ENCODE measurements around the gene MOB3C.

MOB3C gene

DNA sequence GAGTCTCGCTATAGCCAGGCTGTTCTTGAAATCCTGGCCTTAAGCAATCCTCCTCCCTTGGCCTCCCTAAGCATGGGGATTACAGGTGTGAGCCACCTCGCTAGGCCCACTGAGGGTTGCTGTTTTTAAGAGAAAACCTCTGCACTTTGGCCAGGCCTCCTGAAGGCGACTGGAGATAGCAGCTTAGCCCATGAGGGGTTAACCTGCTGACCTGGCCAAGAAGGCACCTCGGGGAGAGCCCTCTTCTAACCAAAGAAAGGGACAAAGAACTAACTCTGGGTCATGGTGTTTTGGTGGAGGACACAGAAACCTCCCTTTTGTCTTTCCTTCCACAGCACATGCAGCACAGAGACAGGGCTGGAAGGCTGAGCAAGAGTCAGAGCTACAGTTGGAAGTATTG, 47.5 kb downstream of the MOB3C start:
- Histone ChIP-seq H3K9me3 (no peaks in the 10 kb centered on the region), H3K4me3 (no peak overlapping the region), H3K27me3 (no peaks in the 10 kb centered on the region), H4K20me1 (no peaks in the 10 kb centered on the region), H3K4me2 (no peak overlapping the region), H3K4me1 (no peaks in the 10 kb centered on the region), H3K27ac (no peak overlapping the region), H3K9ac (no peak overlapping the region), H3K36me3 (peaks cover 47% of the 10 kb centered on the region)
- TF ChIP-seq Cebpa-rat (IDR thresholded peaks at IDR 0.05) = no peak

DNA sequence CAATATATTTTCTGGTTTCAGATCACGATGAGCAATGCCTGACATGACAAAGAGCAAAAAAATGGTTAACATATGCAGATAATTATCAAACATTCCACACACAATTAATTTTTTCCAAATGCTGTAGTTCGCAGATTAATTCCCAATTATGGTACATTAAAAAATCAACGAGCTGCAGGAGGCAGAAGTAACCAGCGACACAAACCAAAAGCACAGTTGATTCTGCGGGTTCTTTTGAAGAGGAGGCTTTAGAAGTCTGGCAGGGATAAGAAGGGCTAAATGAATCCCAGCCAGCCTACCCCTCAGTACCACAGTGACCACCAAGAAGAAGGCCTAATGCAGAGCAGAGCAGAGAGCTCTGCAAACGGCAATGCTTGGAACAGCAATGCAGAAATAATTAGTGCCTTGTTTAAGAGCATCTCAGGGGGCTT, 48.1 kb downstream of the MOB3C start:
- no peaks in the 10 kb centered on the region for H3K9me3 ChIP-seq
- no peak for TF ChIP-seq Cebpa-rat (IDR thresholded peaks at IDR 0.05)

DNA sequence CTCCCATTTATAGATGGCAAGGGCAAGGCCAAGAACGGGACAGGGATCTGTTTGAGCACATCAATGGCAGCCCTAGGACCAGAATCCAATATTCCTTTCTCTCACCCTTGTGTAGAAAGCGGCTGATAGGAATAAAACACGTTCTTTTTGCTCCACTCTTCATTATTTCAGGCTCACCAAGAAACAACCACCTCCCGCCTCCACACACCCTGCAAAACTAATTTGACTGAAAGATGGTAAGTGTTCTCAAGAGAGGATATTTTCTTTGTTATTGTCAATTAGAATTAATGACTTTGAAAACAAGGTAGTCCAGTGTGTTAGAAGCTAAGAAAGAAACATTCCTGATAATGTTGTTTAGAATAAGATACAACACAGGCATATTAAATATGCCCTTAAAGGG, 53.3 kb downstream of the MOB3C start:
- Histone ChIP-seq H3K9me3 (no peaks in the 10 kb centered on the region), H3K4me1 (no peaks in the 10 kb centered on the region), H3K27ac (no peak overlapping the region), H3K27me3 (no peaks in the 10 kb centered on the region), H3K4me2 (no peak overlapping the region), H3K4me3 (no peak overlapping the region), H3K36me3 (peaks cover 69% of the 10 kb centered on the region), H4K20me1 (no peaks in the 10 kb centered on the region), H3K9ac (no peak overlapping the region)
- no peak for TF ChIP-seq Cebpa-rat (IDR thresholded peaks at IDR 0.05)

More for the DNA sequence above, 48.1 kb downstream of the MOB3C start:
- Histone ChIP-seq H3K9ac (no peak overlapping the region), H3K27ac (no peak overlapping the region), H3K36me3 (peaks cover 42% of the 10 kb centered on the region), H3K27me3 (no peaks in the 10 kb centered on the region), H3K4me2 (no peak overlapping the region), H3K4me3 (no peak overlapping the region), H3K4me1 (no peaks in the 10 kb centered on the region), H4K20me1 (no peaks in the 10 kb centered on the region)

DNA sequence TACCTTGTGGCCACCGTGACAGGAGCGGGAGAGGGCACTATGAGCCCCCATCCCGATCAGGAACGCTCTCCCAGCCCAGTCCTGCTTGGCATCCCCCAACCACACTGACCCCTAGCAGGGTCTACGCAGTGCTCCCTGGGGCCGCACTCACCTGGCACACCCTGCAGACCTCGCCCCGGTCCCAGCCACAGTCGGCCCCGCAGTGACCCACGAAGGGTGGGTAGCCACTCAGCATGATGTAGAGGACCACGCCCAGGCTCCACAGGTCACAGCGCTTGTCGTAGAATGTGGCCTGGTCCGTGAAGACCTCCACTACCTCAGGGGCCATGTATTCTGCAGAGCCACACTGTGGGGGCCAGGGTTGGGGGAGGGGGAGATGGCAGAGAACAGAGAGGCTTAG, 54.1 kb downstream of the MOB3C start:
- no peak for TF ChIP-seq Cebpa-rat (IDR thresholded peaks at IDR 0.05)

DNA sequence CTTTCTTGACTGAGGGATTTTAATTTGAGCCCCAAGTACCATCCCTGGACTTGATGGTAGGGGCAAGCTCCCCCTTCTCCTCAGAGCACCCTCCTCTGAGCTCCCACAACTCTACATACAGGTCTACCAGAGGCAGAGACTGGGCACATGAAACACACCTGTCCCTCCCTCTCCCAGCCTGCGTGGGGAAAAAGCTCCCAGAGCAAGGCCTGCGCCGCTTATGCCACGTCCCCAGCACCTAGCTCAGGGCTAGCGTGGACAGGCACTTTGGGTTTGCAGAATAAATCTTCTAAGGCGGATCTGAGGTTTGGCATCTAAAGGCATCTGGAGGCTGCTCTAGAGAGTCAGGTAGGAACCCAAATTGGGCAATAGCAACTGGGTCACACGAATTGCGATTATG, 57.6 kb downstream of the MOB3C start:
- no peaks in the 10 kb centered on the region for H4K20me1 ChIP-seq
- H3K4me1 ChIP-seq = no peaks in the 10 kb centered on the region
- no peak overlapping the region for H3K9ac ChIP-seq
- no peaks in the 10 kb centered on the region for H3K27me3 ChIP-seq
- H3K4me3 ChIP-seq = no peak overlapping the region
- H3K27ac ChIP-seq = no peak overlapping the region
- no peaks in the 10 kb centered on the region for H3K9me3 ChIP-seq
- H3K36me3 ChIP-seq = peaks cover 53% of the 10 kb centered on the region
- H3K4me2 ChIP-seq = no peak overlapping the region
- TF ChIP-seq Cebpa-rat (IDR thresholded peaks at IDR 0.05) = no peak

More for the DNA sequence above, 54.1 kb downstream of the MOB3C start:
- Histone ChIP-seq H3K9ac (no peak overlapping the region), H3K36me3 (peaks cover 67% of the 10 kb centered on the region), H3K27ac (no peak overlapping the region), H3K4me2 (no peak overlapping the region), H3K4me1 (no peaks in the 10 kb centered on the region), H3K9me3 (no peaks in the 10 kb centered on the region), H3K4me3 (no peak overlapping the region), H4K20me1 (no peaks in the 10 kb centered on the region), H3K27me3 (no peaks in the 10 kb centered on the region)

DNA sequence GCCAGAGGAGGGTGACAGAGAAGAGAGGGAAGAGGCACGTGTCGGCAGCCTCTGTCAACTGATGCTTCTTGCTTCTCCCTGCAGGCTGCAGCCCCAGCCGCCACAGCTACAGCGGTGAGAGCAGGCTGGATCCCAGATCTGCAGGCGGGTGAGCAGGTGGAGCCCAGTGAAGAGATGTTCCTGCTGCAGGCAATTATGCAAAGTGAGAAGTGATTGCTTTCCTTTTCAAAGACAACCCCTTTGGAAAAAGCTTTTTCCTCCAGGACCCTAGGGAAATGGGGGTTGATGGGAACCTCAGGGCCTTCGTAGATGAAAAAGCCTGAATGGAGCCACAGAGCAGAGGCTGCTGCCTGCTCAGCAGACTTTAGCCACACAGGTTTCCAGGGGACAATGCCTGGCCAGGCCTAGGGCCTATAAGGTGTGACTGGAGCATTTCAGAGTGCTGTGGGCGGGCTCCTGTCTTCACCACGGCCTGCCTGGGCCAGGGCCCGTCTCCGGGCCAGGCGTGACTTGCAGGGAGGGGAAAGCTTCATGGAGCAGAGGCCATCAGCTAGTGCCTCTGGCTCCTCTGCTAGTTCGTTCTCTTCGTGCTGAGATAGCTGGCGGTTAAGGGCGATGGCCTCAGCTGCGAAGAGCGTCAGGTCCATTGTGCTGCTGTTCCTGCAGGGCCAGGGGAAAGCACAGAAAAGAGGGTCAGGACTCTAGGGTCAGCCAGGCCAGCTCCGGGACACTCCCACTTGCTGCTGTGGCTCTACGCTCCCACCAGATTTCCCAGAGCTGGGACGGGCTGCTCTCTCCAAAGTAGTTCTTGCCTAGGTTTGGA, 58.3 kb downstream of the MOB3C start:
- Histone ChIP-seq H3K9me3 (no peaks in the 10 kb centered on the region), H3K4me3 (no peak overlapping the region), H4K20me1 (no peaks in the 10 kb centered on the region), H3K36me3 (peaks cover 51% of the 10 kb centered on the region), H3K4me2 (no peak overlapping the region), H3K27ac (no peak overlapping the region), H3K4me1 (no peaks in the 10 kb centered on the region), H3K9ac (no peak overlapping the region), H3K27me3 (no peaks in the 10 kb centered on the region)
- no peak for TF ChIP-seq Cebpa-rat (IDR thresholded peaks at IDR 0.05)

All from BLaER1 (cell line).